CD8-positive, alpha-beta memory T cell (primary cell): Measurements from ENCODE around the gene DEFB113. TPM values are rescaled to one million over a fixed set of nuclear protein-coding genes. Genes with fewer than 3 reads are reported as not detected.

ENCODE experiments used
- CTCF ChIA-PET: fragments of 350-600 bp; sonication (Branson Sonifier 250); formaldehyde crosslinking; loops from one replicate; lab custom pipeline; 2021; ENCODE audit warnings: antibody characterized with exemption; lab: Charles Lee
- POLR2A ChIA-PET: fragments of 350-600 bp; sonication (Branson Sonifier 250); formaldehyde crosslinking; loops from one replicate; lab custom pipeline; 2021; ENCODE audit warnings: antibody characterized with exemption; lab: Charles Lee
- DNase-seq, 5 donors: peaks; one replicate each; pipeline versions ENCODE4 v3.0.0 to v3.0.0-alpha.2; 2020 to 2022; ENCODE audit warnings: mixed read lengths in 1 of 5
- H3K27ac ChIP-seq: one replicate; pipeline ENCODE4 v1.7.0; 2013; ENCODE audit warnings: low read depth, mild to moderate bottlenecking, low read length, moderate library complexity
- H3K27me3 ChIP-seq: 2 replicates; pipeline ENCODE4 v1.7.0; 2013; ENCODE audit warnings: low read length, mild to moderate bottlenecking; ENCODE audit not compliant: insufficient read depth, poor library complexity, severe bottlenecking
- H3K36me3 ChIP-seq: 2 replicates; pipeline ENCODE4 v1.7.0; 2013; ENCODE audit warnings: mild to moderate bottlenecking, low read length, moderate library complexity; ENCODE audit not compliant: insufficient read depth
- H3K4me1 ChIP-seq: 2 replicates; pipeline ENCODE4 v1.7.0; 2013; ENCODE audit warnings: mild to moderate bottlenecking, low read length, moderate library complexity; ENCODE audit not compliant: insufficient read depth
- H3K4me3 ChIP-seq: 2 replicates; pipeline ENCODE4 v1.7.0; 2013; ENCODE audit warnings: mild to moderate bottlenecking, low read length
- H3K9me3 ChIP-seq: 2 replicates; pipeline ENCODE4 v1.7.0; 2013; ENCODE audit warnings: mild to moderate bottlenecking, low read length
- H3K27ac Mint-ChIP-seq, 8 donors: one replicate each; pipeline ENCODE4 v1.8.0; 2020 to 2021; ENCODE audit warnings: mixed read lengths in 8 of 8, mild to moderate bottlenecking in 6 of 8, inconsistent platforms in 3 of 8, moderate library complexity in 3 of 8
- H3K27me3 Mint-ChIP-seq, 2 donors: one replicate each; pipeline ENCODE4 v1.8.0; 2020 to 2021; ENCODE audit warnings: mixed read lengths in 2 of 2, mild to moderate bottlenecking in 1 of 2, moderate library complexity in 1 of 2
- H3K36me3 Mint-ChIP-seq, 3 donors: one replicate each; pipeline ENCODE4 v1.8.0; 2020 to 2021; ENCODE audit warnings: mixed read lengths in 3 of 3, inconsistent platforms in 1 of 3, mild to moderate bottlenecking in 1 of 3
- H3K4me1 Mint-ChIP-seq, 3 donors: one replicate each; pipeline ENCODE4 v1.8.0; 2020 to 2021; ENCODE audit warnings: mixed read lengths in 3 of 3, inconsistent platforms in 1 of 3, mild to moderate bottlenecking in 1 of 3
- H3K4me3 Mint-ChIP-seq, 7 donors: one replicate each; pipeline ENCODE4 v1.8.0; 2020 to 2021; ENCODE audit warnings: mixed read lengths in 7 of 7, mild to moderate bottlenecking in 6 of 7, moderate library complexity in 4 of 7, inconsistent platforms in 2 of 7
- H3K9me3 Mint-ChIP-seq, 5 donors: one replicate each; pipeline ENCODE4 v1.8.0; 2020 to 2022; ENCODE audit warnings: mixed read lengths in 5 of 5, mild to moderate bottlenecking in 3 of 5, moderate library complexity in 2 of 5, inconsistent platforms in 1 of 5
- polyA plus RNA-seq: library from polyadenylated mRNA; unstranded; fragments of 300-500 nt; fragmentation: Illumina TruSeq; gene quantifications from one replicate; pipeline ENCODE4 v1.2.3, GENCODE V29; 2021
- total RNA-seq, 2 experiments: library from RNA; stranded (reverse); gene quantifications; one replicate each; pipeline ENCODE4 v1.2.3, GENCODE V29; 2021

Gene DEFB113
- total RNA-seq (not detected), polyA plus RNA-seq (not detected)

DNA sequence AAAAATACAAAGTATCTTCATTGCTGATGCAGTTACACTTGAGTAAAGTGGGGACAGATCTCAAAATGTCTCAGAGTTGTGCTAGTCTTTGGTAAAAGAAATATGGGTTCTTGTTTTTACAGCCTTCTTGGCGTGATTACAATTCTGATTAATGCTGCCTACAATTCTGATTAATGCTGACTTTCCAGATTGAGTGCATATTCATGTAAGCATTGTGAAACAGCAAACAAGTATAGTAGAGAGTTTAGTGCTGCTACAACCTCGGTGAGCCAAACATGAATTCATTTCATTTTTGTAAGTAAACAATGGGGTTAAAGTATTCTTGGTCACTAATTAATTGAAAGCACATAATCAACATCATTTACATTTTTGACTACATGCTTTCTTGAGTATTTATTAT, at the start of gene DEFB113:
TSS of gene DEFB113 (minus strand) at position 21 of the 400 bp plus-strand sequence. CDS start at position 21, 0 bp downstream.
- ChIA-PET CTCF (no interaction called here), POLR2A (no interaction called here)
- Histone ChIP-seq H3K9me3 (no peaks in the 10 kb centered on the region), H3K4me1 (no peaks in the 10 kb centered on the region), H3K36me3 (no peaks in the 10 kb centered on the region), H3K27me3 (no peaks in the 10 kb centered on the region), H3K27ac (no peak within 1 kb of the TSS), H3K4me3 (no peak within 1 kb of the TSS)
- DNase-seq = no peak
- Mint-ChIP-seq H3K9me3 (peaks cover 2 to 45% (median 3%) of the 10 kb centered on the region in 5 donors), H3K27ac (no peak within 1 kb of the TSS), H3K4me1 (no peaks in the 10 kb centered on the region), H3K4me3 (no peak within 1 kb of the TSS), H3K36me3 (no peaks in the 10 kb centered on the region), H3K27me3 (no peaks in the 10 kb centered on the region)

DNA sequence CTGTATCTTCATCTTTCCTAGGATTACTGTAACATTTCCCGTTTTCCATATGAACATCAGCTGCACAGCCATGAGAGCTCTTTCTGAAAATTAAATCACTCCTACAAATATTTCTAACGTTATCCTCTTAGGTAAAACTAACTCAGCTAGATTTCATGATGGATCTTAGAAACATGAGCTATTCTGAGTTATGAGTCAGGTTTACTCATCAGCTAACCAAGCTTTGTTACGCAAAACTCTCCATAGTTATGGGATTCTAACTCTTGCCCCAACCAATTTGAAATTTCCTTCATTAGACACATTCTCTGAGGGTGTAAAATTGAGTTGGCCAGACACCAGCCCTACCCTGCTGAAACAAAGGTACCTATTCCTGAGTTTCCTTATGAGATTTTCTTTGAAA, 38.4 kb upstream of the DEFB113 start:
- ChIA-PET CTCF (no interaction called here), POLR2A (no interaction called here)
- Mint-ChIP-seq H3K27ac (no peak overlapping the region), H3K9me3 (peaks cover 1 to 18% (median 4%) of the 10 kb centered on the region in 5 donors), H3K4me1 (no peaks in the 10 kb centered on the region), H3K27me3 (no peaks in the 10 kb centered on the region), H3K36me3 (no peaks in the 10 kb centered on the region), H3K4me3 (no peak overlapping the region)
- no peaks in the 10 kb centered on the region for H3K4me1 ChIP-seq
- DNase-seq = no peak
- no peak overlapping the region for H3K27ac ChIP-seq
- H3K36me3 ChIP-seq = no peaks in the 10 kb centered on the region
- no peaks in the 10 kb centered on the region for H3K27me3 ChIP-seq
- H3K9me3 ChIP-seq = no peaks in the 10 kb centered on the region
- no peak overlapping the region for H3K4me3 ChIP-seq

DNA sequence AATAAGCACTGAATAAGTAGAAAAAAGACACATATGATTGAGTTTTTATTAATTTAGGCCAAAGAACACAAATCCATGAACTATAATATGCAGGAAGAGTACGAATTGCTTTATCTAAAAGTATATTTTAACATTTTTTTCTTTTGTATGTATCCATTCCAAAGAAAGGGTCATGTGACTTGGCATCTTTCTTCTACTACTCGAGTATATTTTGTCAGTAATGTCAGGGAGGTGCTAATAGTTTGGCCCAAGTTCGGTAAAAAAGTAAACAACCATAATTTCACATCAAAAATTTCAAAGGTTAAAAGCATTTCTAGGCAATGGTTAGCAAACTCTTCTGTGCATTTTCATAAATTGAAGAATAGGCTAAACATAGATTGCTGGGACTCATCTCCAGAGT, 33.7 kb upstream of the DEFB113 start:
- no peaks in the 10 kb centered on the region for H3K27me3 ChIP-seq
- no peak overlapping the region for H3K27ac ChIP-seq
- no peaks in the 10 kb centered on the region for H3K9me3 ChIP-seq
- no peak for DNase-seq
- H3K36me3 Mint-ChIP-seq = no peaks in the 10 kb centered on the region
- peaks cover under 1 to 29% (median 4%) of the 10 kb centered on the region in 5 donors for H3K9me3 Mint-ChIP-seq
- no peak overlapping the region for H3K27ac Mint-ChIP-seq
- no peak overlapping the region for H3K4me3 ChIP-seq
- CTCF ChIA-PET = no interaction called here
- H3K27me3 Mint-ChIP-seq = no peaks in the 10 kb centered on the region
- no peaks in the 10 kb centered on the region for H3K4me1 Mint-ChIP-seq
- no peaks in the 10 kb centered on the region for H3K36me3 ChIP-seq
- no peak overlapping the region for H3K4me3 Mint-ChIP-seq
- H3K4me1 ChIP-seq = no peaks in the 10 kb centered on the region
- POLR2A ChIA-PET = no interaction called here

- H3K36me3 ChIP-seq = no peaks in the 10 kb centered on the region
- H3K9me3 ChIP-seq = no peaks in the 10 kb centered on the region
- no peaks in the 10 kb centered on the region for H3K4me1 ChIP-seq
- Mint-ChIP-seq H3K27me3 (no peaks in the 10 kb centered on the region), H3K4me1 (no peaks in the 10 kb centered on the region), H3K27ac (no peak overlapping the region), H3K9me3 (peaks cover 0 to 10% (median 3%) of the 10 kb centered on the region in 5 donors), H3K4me3 (no peak overlapping the region), H3K36me3 (no peaks in the 10 kb centered on the region)
- no peak overlapping the region for H3K27ac ChIP-seq
- no peak for DNase-seq
- POLR2A ChIA-PET = no interaction called here
- H3K4me3 ChIP-seq = no peak overlapping the region
- no peaks in the 10 kb centered on the region for H3K27me3 ChIP-seq
- CTCF ChIA-PET = no interaction called here
Observed at GRCh38 chr6:49995278-49995677, 25.9 kb upstream of the DEFB113 start.

DNA sequence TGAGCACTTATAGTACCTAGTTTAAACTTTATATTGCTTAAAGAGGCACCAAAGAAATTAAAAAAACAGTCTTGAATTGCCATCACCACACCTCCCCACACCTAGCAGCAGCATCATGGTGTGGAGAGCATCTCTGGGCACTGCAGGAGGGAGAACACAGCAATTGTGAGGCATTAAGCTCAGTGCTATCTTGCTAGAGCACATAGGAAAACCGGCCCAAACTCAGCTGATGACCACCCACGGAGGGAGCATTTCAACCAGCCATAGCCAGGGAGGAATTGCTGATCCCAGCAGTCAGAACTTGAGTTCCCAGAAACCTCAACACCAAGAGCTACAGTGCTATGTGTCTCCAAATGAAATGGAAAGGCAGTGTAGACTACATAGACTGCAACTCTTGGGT, 19.5 kb upstream of the DEFB113 start:
- POLR2A ChIA-PET = no interaction called here

GRCh38 chr6:49987749-49988148, 18.3 kb upstream of the DEFB113 start:
- Histone ChIP-seq H3K27me3 (no peaks in the 10 kb centered on the region), H3K9me3 (no peaks in the 10 kb centered on the region), H3K27ac (no peak overlapping the region), H3K4me1 (no peaks in the 10 kb centered on the region), H3K36me3 (no peaks in the 10 kb centered on the region), H3K4me3 (no peak overlapping the region)
- Mint-ChIP-seq H3K36me3 (no peaks in the 10 kb centered on the region), H3K4me3 (no peak overlapping the region), H3K4me1 (no peaks in the 10 kb centered on the region), H3K27me3 (no peaks in the 10 kb centered on the region), H3K9me3 (peaks cover 0 to 12% (median 4%) of the 10 kb centered on the region in 5 donors), H3K27ac (no peak overlapping the region)
- POLR2A ChIA-PET = no interaction called here
- CTCF ChIA-PET = no interaction called here
- no peak for DNase-seq

More for the DNA sequence above, 19.5 kb upstream of the DEFB113 start:
- Histone ChIP-seq H3K4me1 (no peaks in the 10 kb centered on the region), H3K27me3 (no peaks in the 10 kb centered on the region), H3K27ac (no peak overlapping the region), H3K4me3 (no peak overlapping the region), H3K36me3 (no peaks in the 10 kb centered on the region), H3K9me3 (no peaks in the 10 kb centered on the region)
- Mint-ChIP-seq H3K27me3 (no peaks in the 10 kb centered on the region), H3K4me3 (no peak overlapping the region), H3K4me1 (no peaks in the 10 kb centered on the region), H3K9me3 (peaks cover 0 to 18% (median 4%) of the 10 kb centered on the region in 5 donors), H3K36me3 (no peaks in the 10 kb centered on the region), H3K27ac (no peak overlapping the region)
- CTCF ChIA-PET = no interaction called here
- no peak for DNase-seq

GRCh38 chr6:49986551-49986950, 17.1 kb upstream of the DEFB113 start:
- Histone ChIP-seq H3K36me3 (no peaks in the 10 kb centered on the region), H3K9me3 (no peaks in the 10 kb centered on the region), H3K4me1 (no peaks in the 10 kb centered on the region), H3K27ac (no peak overlapping the region), H3K4me3 (no peak overlapping the region), H3K27me3 (no peaks in the 10 kb centered on the region)
- H3K27ac Mint-ChIP-seq = no peak overlapping the region
- POLR2A ChIA-PET = no interaction called here
- CTCF ChIA-PET = no interaction called here
- H3K9me3 Mint-ChIP-seq = peaks cover 2 to 13% (median 4%) of the 10 kb centered on the region in 5 donors
- no peaks in the 10 kb centered on the region for H3K36me3 Mint-ChIP-seq
- no peak for DNase-seq
- H3K4me3 Mint-ChIP-seq = no peak overlapping the region
- no peaks in the 10 kb centered on the region for H3K4me1 Mint-ChIP-seq
- no peaks in the 10 kb centered on the region for H3K27me3 Mint-ChIP-seq

- Histone ChIP-seq H3K27ac (no peak overlapping the region), H3K27me3 (no peaks in the 10 kb centered on the region), H3K9me3 (no peaks in the 10 kb centered on the region), H3K4me1 (no peaks in the 10 kb centered on the region), H3K36me3 (no peaks in the 10 kb centered on the region), H3K4me3 (no peak overlapping the region)
- H3K27ac Mint-ChIP-seq = no peak overlapping the region
- H3K27me3 Mint-ChIP-seq = no peaks in the 10 kb centered on the region
- no peak for DNase-seq
- peaks cover 0 to 13% (median 9%) of the 10 kb centered on the region in 5 donors for H3K9me3 Mint-ChIP-seq
- no peaks in the 10 kb centered on the region for H3K36me3 Mint-ChIP-seq
- POLR2A ChIA-PET = no interaction called here
- no peak overlapping the region for H3K4me3 Mint-ChIP-seq
- peaks cover 0 to 4% (median 0%) of the 10 kb centered on the region in 3 donors for H3K4me1 Mint-ChIP-seq
- CTCF ChIA-PET = no interaction called here
Observed at GRCh38 chr6:49982046-49982445, 12.6 kb upstream of the DEFB113 start.

- Histone ChIP-seq H3K36me3 (no peaks in the 10 kb centered on the region), H3K27me3 (no peaks in the 10 kb centered on the region), H3K9me3 (no peaks in the 10 kb centered on the region), H3K27ac (no peak overlapping the region), H3K4me3 (no peak overlapping the region), H3K4me1 (no peaks in the 10 kb centered on the region)
- H3K4me3 Mint-ChIP-seq = no peak overlapping the region
- no peaks in the 10 kb centered on the region for H3K36me3 Mint-ChIP-seq
- H3K9me3 Mint-ChIP-seq = peaks cover 0 to 10% (median 9%) of the 10 kb centered on the region in 5 donors
- POLR2A ChIA-PET = no interaction called here
- DNase-seq = no peak
- H3K27me3 Mint-ChIP-seq = no peaks in the 10 kb centered on the region
- CTCF ChIA-PET = no interaction called here
- H3K27ac Mint-ChIP-seq = no peak overlapping the region
- peaks cover 0 to 4% (median 0%) of the 10 kb centered on the region in 3 donors for H3K4me1 Mint-ChIP-seq
Observed at GRCh38 chr6:49980898-49981297, 11.5 kb upstream of the DEFB113 start.
